SU-DHL-6 (cell line): ENCODE data around the gene RNASE8.

Experiments
- CTCF ChIP-seq: fragments of 200-600 bp; sonication (generic); IDR thresholded peaks from one replicate; pipeline ENCODE4 v1.5.1; 2017; ENCODE audit warnings: antibody characterized with exemption, mild to moderate bottlenecking, low read length, moderate library complexity; ENCODE audit not compliant: insufficient read depth, poor library complexity, severe bottlenecking
- EZH2phosphoT487 ChIP-seq: fragments of 200-600 bp; sonication (generic), shearing (Covaris generic); conservative IDR thresholded peaks from 2 replicates; pipeline ENCODE4 v1.6.1; 2018; ENCODE audit warnings: mild to moderate bottlenecking, antibody characterized with exemption, low read length, moderate library complexity, mixed read lengths

GRCh38 chr14:21030531-21030930 lies 27.1 kb upstream of the RNASE8 start:
- TF ChIP-seq CTCF: no peak
- TF ChIP-seq EZH2phosphoT487: no peak
